Smooth muscle cell (in vitro differentiated cells): Measurements from ENCODE around the gene PLD4. TPM values are rescaled to one million over a fixed set of nuclear protein-coding genes. Genes with fewer than 3 reads are reported as not detected.

Source experiments
- DNase-seq: peaks from one replicate; lab custom pipeline; 2025; ENCODE audit not compliant: unreplicated experiment; lab: John Stamatoyannopoulos, UW
- H2AFZ ChIP-seq: fragments of 200-600 bp; sonication (generic); 2 replicates; pipeline ENCODE4 v1.6.0; 2016; ENCODE audit warnings: antibody characterized with exemption, low read depth, mild to moderate bottlenecking
- H3F3A ChIP-seq: fragments of 200-600 bp; sonication (generic); 2 replicates; pipeline ENCODE4 v1.6.0; 2017; ENCODE audit warnings: antibody characterized with exemption, low read depth
- H3K27ac ChIP-seq: fragments of 200-600 bp; sonication (generic); 2 replicates; pipeline ENCODE4 v1.5.1; 2016; ENCODE audit warnings: low read depth, mild to moderate bottlenecking
- H3K27me3 ChIP-seq: fragments of 200-600 bp; sonication (generic); 2 replicates; pipeline ENCODE4 v1.6.1; 2016; ENCODE audit warnings: low read depth, mild to moderate bottlenecking
- H3K36me3 ChIP-seq: fragments of 200-600 bp; sonication (generic); 2 replicates; pipeline ENCODE4 v1.5.1; 2016; ENCODE audit warnings: low read depth
- H3K4me1 ChIP-seq: fragments of 200-600 bp; sonication (generic); 2 replicates; pipeline ENCODE4 v1.5.1; 2016; ENCODE audit warnings: low read depth
- H3K4me2 ChIP-seq: fragments of 200-600 bp; sonication (generic); 2 replicates; pipeline ENCODE4 v1.6.0; 2016; ENCODE audit warnings: mild to moderate bottlenecking
- H3K4me3 ChIP-seq: fragments of 200-600 bp; sonication (generic); 2 replicates; pipeline ENCODE4 v1.5.1; 2016; ENCODE audit warnings: mild to moderate bottlenecking
- H3K79me2 ChIP-seq: fragments of 200-600 bp; sonication (generic); 2 replicates; pipeline ENCODE4 v1.6.0; 2016; ENCODE audit warnings: low read depth, mild to moderate bottlenecking
- H3K9ac ChIP-seq: fragments of 200-600 bp; sonication (generic); 2 replicates; pipeline ENCODE4 v1.6.0; 2016; ENCODE audit warnings: low read depth
- H3K9me3 ChIP-seq: fragments of 200-600 bp; sonication (generic); replicated peaks from 2 replicates; pipeline ENCODE4 v1.5.1; 2016; ENCODE audit warnings: low read depth
- H4K20me1 ChIP-seq: fragments of 200-600 bp; sonication (generic); 2 replicates; pipeline ENCODE4 v1.6.0; 2016; ENCODE audit warnings: low read depth
- CTCF ChIP-seq: fragments of 200-600 bp; sonication (generic); IDR thresholded peaks from 2 replicates; pipeline ENCODE4 v1.5.1; 2017; ENCODE audit warnings: borderline replicate concordance, mild to moderate bottlenecking, antibody characterized with exemption; ENCODE audit not compliant: insufficient read depth, poor library complexity, severe bottlenecking
- WGBS: methylation state at CpG from one replicate; pipeline ENCODE4 v1.1.7; 2016; ENCODE audit warnings: low lambda C conversion rate; 5-methylcytosine and 5-hydroxymethylcytosine counted together
- polyA plus RNA-seq: library from polyadenylated mRNA; unstranded; fragments of >200 nt; fragmentation: Nextera tagmentation; extraction: Ambion mirVana; gene quantifications from 2 replicates; pipeline ENCODE4 v1.2.1, GENCODE V29; 2016
- total RNA-seq: library from RNA; depleted of rRNA; stranded (reverse); fragments of >200 nt; gene quantifications from 2 replicates; pipeline ENCODE4 v1.2.3, GENCODE V29; 2014

The PLD4 gene
- total and polyA plus RNA-seq, 2 experiments from 2014 or later, result 0.06 to 0.09 TPM

GRCh38 chr14:104937694-104938365 is 13.2 kb downstream of the PLD4 start:
- TF ChIP-seq CTCF, result no peak
- H3K9ac ChIP-seq, result no peak overlapping the region
- H3K4me1 ChIP-seq, result no peaks in the 10 kb centered on the region
- H3K4me3 ChIP-seq, result no peak overlapping the region
- H3K27ac ChIP-seq, result no peak overlapping the region
- peaks cover 31% of the 10 kb centered on the region for H3K27me3 ChIP-seq
- H3K79me2 ChIP-seq, result no peaks in the 10 kb centered on the region
- no peak for DNase-seq
- 86% methylated on average over 11 of the region's 11 CpGs for WGBS
- no peaks in the 10 kb centered on the region for H3F3A ChIP-seq
- no peak overlapping the region for H2AFZ ChIP-seq
- H3K9me3 ChIP-seq, result no peaks in the 10 kb centered on the region
- no peaks in the 10 kb centered on the region for H3K36me3 ChIP-seq
- no peak overlapping the region for H3K4me2 ChIP-seq
- no peaks in the 10 kb centered on the region for H4K20me1 ChIP-seq

- no peak for TF ChIP-seq CTCF
- Histone ChIP-seq H3F3A (no peaks in the 10 kb centered on the region), H4K20me1 (no peaks in the 10 kb centered on the region), H3K4me1 (no peaks in the 10 kb centered on the region), H2AFZ (no peak overlapping the region), H3K9me3 (no peaks in the 10 kb centered on the region), H3K4me3 (no peak overlapping the region), H3K79me2 (no peaks in the 10 kb centered on the region), H3K4me2 (no peak overlapping the region), H3K27ac (no peak overlapping the region), H3K36me3 (no peaks in the 10 kb centered on the region), H3K9ac (no peak overlapping the region), H3K27me3 (peaks cover 28% of the 10 kb centered on the region)
- no peak for DNase-seq
- 80% methylated on average over 2 of the region's 2 CpGs for WGBS
These were observed 13.8 kb downstream of the PLD4 start for GRCh38 chr14:104938436-104938835.

DNA sequence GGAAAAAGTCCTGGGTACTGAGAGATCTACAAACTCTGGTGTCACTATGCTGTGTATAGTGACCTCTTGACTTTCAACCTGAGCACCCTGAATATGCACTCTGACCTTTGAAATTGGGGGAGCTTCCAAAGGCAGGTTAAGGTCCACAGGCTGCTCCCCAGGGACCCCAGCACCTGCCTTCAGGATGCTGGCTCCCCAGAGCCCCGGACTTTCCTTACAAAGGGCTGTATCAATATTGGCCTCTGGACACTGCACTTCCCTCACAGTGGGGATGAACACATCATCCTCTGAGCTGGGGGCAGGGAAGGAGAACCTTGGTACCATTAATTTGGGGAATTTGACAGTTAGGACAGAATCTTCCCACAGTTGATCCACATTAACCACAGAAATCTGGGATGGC is 14.3 kb downstream of the PLD4 start:
- no peak overlapping the region for H3K4me2 ChIP-seq
- peaks cover 28% of the 10 kb centered on the region for H3K27me3 ChIP-seq
- H3K9ac ChIP-seq, result no peak overlapping the region
- no peak overlapping the region for H3K27ac ChIP-seq
- no peaks in the 10 kb centered on the region for H3K9me3 ChIP-seq
- no peak for DNase-seq
- TF ChIP-seq CTCF, result no peak
- WGBS, result 83% methylated on average over 1 of the region's 1 CpG
- H4K20me1 ChIP-seq, result no peaks in the 10 kb centered on the region
- no peaks in the 10 kb centered on the region for H3F3A ChIP-seq
- H3K4me1 ChIP-seq, result no peaks in the 10 kb centered on the region
- H3K36me3 ChIP-seq, result no peaks in the 10 kb centered on the region
- H3K79me2 ChIP-seq, result no peaks in the 10 kb centered on the region
- H3K4me3 ChIP-seq, result no peak overlapping the region
- H2AFZ ChIP-seq, result no peak overlapping the region
